Muscle of leg (tissue), 11 donors: ENCODE measurements around the gene CTH. TPM values are rescaled to one million over a fixed set of nuclear protein-coding genes. Genes with fewer than 3 reads are reported as not detected.
A peak's percentile ranks its signal among the peaks of the same experiment; 100 is the strongest.

Experiments used
- DNase-seq: peaks from one replicate; pipeline ENCODE4 v3.0.0; 2013
- H3K27ac ChIP-seq: one replicate; pipeline ENCODE4 v1.5.1; 2013; ENCODE audit warnings: mild to moderate bottlenecking, low read length, control low read depth
- H3K27me3 ChIP-seq: one replicate; pipeline ENCODE4 v1.6.1; 2013; ENCODE audit warnings: low read length; ENCODE audit not compliant: control insufficient read depth, insufficient read depth
- H3K36me3 ChIP-seq: one replicate; pipeline ENCODE4 v1.6.1; 2013; ENCODE audit warnings: low read length; ENCODE audit not compliant: control insufficient read depth, insufficient read depth
- H3K4me1 ChIP-seq: one replicate; pipeline ENCODE4 v1.6.1; 2013; ENCODE audit warnings: low read length; ENCODE audit not compliant: control insufficient read depth, insufficient read depth
- H3K4me3 ChIP-seq: one replicate; pipeline ENCODE4 v1.5.1; 2013; ENCODE audit warnings: low read length, control low read depth
- H3K9me3 ChIP-seq: replicated peaks from 2 replicates; pipeline ENCODE4 v1.6.1; 2013; ENCODE audit warnings: low read depth, low read length; ENCODE audit not compliant: control insufficient read depth
- WGBS: methylation state at CpG from one replicate; pipeline ENCODE4 v1.1.5; 2013; ENCODE audit warnings: missing lambda C conversion rate; ENCODE audit not compliant: insufficient coverage; 5-methylcytosine and 5-hydroxymethylcytosine counted together
- polyA plus RNA-seq, 8 donors: library from polyadenylated mRNA; unstranded; fragments of 120-200 nt; gene quantifications; one replicate each; pipeline versions ENCODE4 v1.2.1 to v1.2.3, GENCODE V29; 2013; ENCODE audit warnings: inconsistent platforms in 1 of 8, low replicate concordance in 1 of 8; ENCODE audit not compliant: insufficient read length in 8 of 8, insufficient read depth in 1 of 8
- total RNA-seq: library from RNA; stranded (reverse); fragments of 120-200 nt; gene quantifications from one replicate; pipeline ENCODE4 v1.2.4, GENCODE V29; 2013

The CTH gene
- total and polyA plus RNA-seq, 9 donors = 1.4 to 3.7 (median 2.2) TPM

- no peaks in the 10 kb centered on the region for H3K9me3 ChIP-seq
- no peaks in the 10 kb centered on the region for H3K27me3 ChIP-seq
- no peaks in the 10 kb centered on the region for H3K4me1 ChIP-seq
- H3K36me3 ChIP-seq = peaks cover 13% of the 10 kb centered on the region
- WGBS = no CpG with 5 or more reads among the region's 2 CpGs
- no peak for DNase-seq
- no peak overlapping the region for H3K27ac ChIP-seq
- H3K4me3 ChIP-seq = no peak overlapping the region
Observed at GRCh38 chr1:70429219-70429618, 18.2 kb downstream of the CTH start.

- Histone ChIP-seq H3K27ac (no peak overlapping the region), H3K36me3 (peaks cover 13% of the 10 kb centered on the region), H3K9me3 (no peaks in the 10 kb centered on the region), H3K4me1 (no peaks in the 10 kb centered on the region), H3K4me3 (no peak overlapping the region), H3K27me3 (no peaks in the 10 kb centered on the region)
- WGBS = no CpG with 5 or more reads among the region's 1 CpG
- no peak for DNase-seq
Observed at GRCh38 chr1:70429757-70430156, 18.7 kb downstream of the CTH start.

- Histone ChIP-seq H3K36me3 (peaks cover 13% of the 10 kb centered on the region), H3K27me3 (no peaks in the 10 kb centered on the region), H3K27ac (no peak overlapping the region), H3K4me3 (no peak overlapping the region), H3K4me1 (no peaks in the 10 kb centered on the region), H3K9me3 (no peaks in the 10 kb centered on the region)
- no CpG with 5 or more reads among the region's 2 CpGs for WGBS
- no peak for DNase-seq
Observed at GRCh38 chr1:70431317-70431716, 20.2 kb downstream of the CTH start.

- no peak overlapping the region for H3K4me3 ChIP-seq
- DNase-seq = no peak
- no peaks in the 10 kb centered on the region for H3K27me3 ChIP-seq
- peaks cover 9% of the 10 kb centered on the region for H3K36me3 ChIP-seq
- no peaks in the 10 kb centered on the region for H3K9me3 ChIP-seq
- WGBS = 59% methylated on average over 3 of the region's 3 CpGs
- H3K4me1 ChIP-seq = no peaks in the 10 kb centered on the region
- H3K27ac ChIP-seq = no peak overlapping the region
Observed at GRCh38 chr1:70431874-70432273, 20.8 kb downstream of the CTH start.

GRCh38 chr1:70434253-70434859 is 23.3 kb downstream of the CTH start:
- H3K9me3 ChIP-seq = no peaks in the 10 kb centered on the region
- no CpG with 5 or more reads among the region's 1 CpG for WGBS
- no peak overlapping the region for H3K27ac ChIP-seq
- H3K4me1 ChIP-seq = no peaks in the 10 kb centered on the region
- DNase-seq = no peak
- no peaks in the 10 kb centered on the region for H3K27me3 ChIP-seq
- H3K36me3 ChIP-seq = peaks cover 9% of the 10 kb centered on the region
- no peak overlapping the region for H3K4me3 ChIP-seq

GRCh38 chr1:70436622-70437251 is 25.7 kb downstream of the CTH start:
- Histone ChIP-seq H3K4me1 (no peaks in the 10 kb centered on the region), H3K27me3 (no peaks in the 10 kb centered on the region), H3K36me3 (peaks cover 7% of the 10 kb centered on the region), H3K9me3 (no peaks in the 10 kb centered on the region), H3K4me3 (no peak overlapping the region), H3K27ac (no peak overlapping the region)
- WGBS = no CpG with 5 or more reads among the region's 6 CpGs
- peak; percentile 50 for DNase-seq

- Histone ChIP-seq H3K4me1 (no peaks in the 10 kb centered on the region), H3K27me3 (no peaks in the 10 kb centered on the region), H3K4me3 (no peak overlapping the region), H3K27ac (no peak overlapping the region), H3K36me3 (peaks cover 3% of the 10 kb centered on the region), H3K9me3 (no peaks in the 10 kb centered on the region)
- WGBS = 86% methylated on average over 1 of the region's 2 CpGs
- DNase-seq = no peak
Observed at GRCh38 chr1:70438529-70438928, 27.5 kb downstream of the CTH start.

- Histone ChIP-seq H3K27me3 (no peaks in the 10 kb centered on the region), H3K36me3 (no peaks in the 10 kb centered on the region), H3K9me3 (no peaks in the 10 kb centered on the region), H3K4me1 (no peaks in the 10 kb centered on the region), H3K4me3 (no peak overlapping the region), H3K27ac (peak overlapping the region; percentile 16)
- DNase-seq = no peak
- 100% methylated on average over 2 of the region's 2 CpGs for WGBS
Observed at GRCh38 chr1:70440642-70441391, 29.7 kb downstream of the CTH start.

- peak overlapping the region; percentile 29 for H3K27ac ChIP-seq
- DNase-seq = peak; percentile 13
- H3K4me3 ChIP-seq = no peak overlapping the region
- H3K4me1 ChIP-seq = no peaks in the 10 kb centered on the region
- H3K9me3 ChIP-seq = no peaks in the 10 kb centered on the region
- H3K27me3 ChIP-seq = no peaks in the 10 kb centered on the region
- 67% methylated on average over 2 of the region's 5 CpGs for WGBS
- no peaks in the 10 kb centered on the region for H3K36me3 ChIP-seq
Observed at GRCh38 chr1:70441392-70442035, 30.4 kb downstream of the CTH start.

GRCh38 chr1:70442490-70442889 is 31.4 kb downstream of the CTH start:
- Histone ChIP-seq H3K9me3 (no peaks in the 10 kb centered on the region), H3K4me1 (no peaks in the 10 kb centered on the region), H3K27ac (no peak overlapping the region), H3K27me3 (no peaks in the 10 kb centered on the region), H3K36me3 (no peaks in the 10 kb centered on the region), H3K4me3 (no peak overlapping the region)
- WGBS = no CpG with 5 or more reads among the region's 2 CpGs
- DNase-seq = no peak
